MCF 10A (cell line): Measurements from ENCODE around the gene KNDC1. TPM values are rescaled to one million over a fixed set of nuclear protein-coding genes. Genes with fewer than 3 reads are reported as not detected.
A peak's percentile ranks its signal among the peaks of the same experiment; 100 is the strongest.

Experiments
- BruUV-seq: library from RNA; stranded (reverse); fragments of 400-500 nt; replicated peaks from 2 replicates; lab custom pipeline; 2021; lab: Mats Ljungman, UMichigan
- CTCF ChIA-PET: fragments of 300-600 bp; sonication (Branson Sonifier 250); formaldehyde crosslinking; extraction: SDS; loops from one replicate; lab custom pipeline; 2021; ENCODE audit warnings: antibody characterized with exemption, inconsistent platforms; lab: Yijun Ruan, JAX
- POLR2A ChIA-PET: fragments of 300-600, 350-650 bp; sonication (Branson Sonifier 250); formaldehyde crosslinking; extraction: SDS; loops from one replicate; lab custom pipeline; 2020; ENCODE audit warnings: antibody characterized with exemption, inconsistent platforms; lab: Yijun Ruan, JAX
- DNase-seq: peaks from one replicate; pipeline ENCODE4 v3.0.0-alpha.2; 2018; ENCODE audit not compliant: unreplicated experiment
- H3K27ac Mint-ChIP-seq: one replicate; pipeline ENCODE4 v1.8.0; 2022; ENCODE audit warnings: mild to moderate bottlenecking, low read depth, mixed read lengths; ENCODE audit not compliant: unreplicated experiment
- H3K27me3 Mint-ChIP-seq: one replicate; pipeline ENCODE4 v1.8.0; 2022; ENCODE audit warnings: mixed read lengths; ENCODE audit not compliant: insufficient read depth, unreplicated experiment
- H3K36me3 Mint-ChIP-seq: one replicate; pipeline ENCODE4 v1.8.0; 2022; ENCODE audit warnings: mild to moderate bottlenecking, moderate library complexity, mixed read lengths; ENCODE audit not compliant: insufficient read depth, unreplicated experiment
- H3K4me1 Mint-ChIP-seq: one replicate; pipeline ENCODE4 v1.8.0; 2022; ENCODE audit warnings: mixed read lengths; ENCODE audit not compliant: insufficient read depth, unreplicated experiment
- H3K4me3 Mint-ChIP-seq: one replicate; pipeline ENCODE4 v1.8.0; 2022; ENCODE audit warnings: mild to moderate bottlenecking, moderate library complexity, mixed read lengths; ENCODE audit not compliant: unreplicated experiment
- H3K9me3 Mint-ChIP-seq: one replicate; pipeline ENCODE4 v1.8.0; 2022; ENCODE audit warnings: mixed read lengths; ENCODE audit not compliant: unreplicated experiment
- CTCF ChIP-seq: fragments of 200-600 bp; IDR thresholded peaks from one replicate; pipeline ENCODE4 v1.8.0; 2022; ENCODE audit warnings: antibody characterized with exemption, mild to moderate bottlenecking; ENCODE audit not compliant: unreplicated experiment
- intact Hi-C: fragments of 100-400 bp; cut with micrococcal nuclease; formaldehyde crosslinking; loops from 2 replicates; pipeline ENCODE4 v1.14.1; 2022
- total RNA-seq: library from RNA; stranded (reverse); gene quantifications from 2 replicates; pipeline ENCODE4 v1.2.3, GENCODE V29; 2022

KNDC1 gene
- total RNA-seq, 1 experiment from 2014 or later, result 2.1 TPM

GRCh38 chr10:133239990-133240389, 80.0 kb downstream of the KNDC1 start:
- intact Hi-C loops, result no loop called here
- no peak for DNase-seq
- Mint-ChIP-seq H3K4me3 (no peak overlapping the region), H3K4me1 (peaks cover 7% of the 10 kb centered on the region), H3K27ac (no peak overlapping the region), H3K27me3 (peaks cover 9% of the 10 kb centered on the region), H3K36me3 (no peaks in the 10 kb centered on the region), H3K9me3 (no peaks in the 10 kb centered on the region)
- ChIA-PET POLR2A (no interaction called here), CTCF (interaction anchor here (1.2 kb wide), 1 partner anchor 18 kb away, joined by 3 read pairs; no protein-coding TSS in a partner anchor)
- no peak for TF ChIP-seq CTCF
- BruUV-seq, result no TSS peak

- Mint-ChIP-seq H3K27ac (no peak overlapping the region), H3K27me3 (peaks cover 9% of the 10 kb centered on the region), H3K4me3 (no peak overlapping the region), H3K9me3 (no peaks in the 10 kb centered on the region), H3K36me3 (no peaks in the 10 kb centered on the region), H3K4me1 (peaks cover 7% of the 10 kb centered on the region)
- ChIA-PET CTCF (interaction anchor here (1.0 kb wide), 1 partner anchor 17 kb away, joined by 3 read pairs; no protein-coding TSS in a partner anchor), POLR2A (no interaction called here)
- no TSS peak for BruUV-seq
- no peak for TF ChIP-seq CTCF
- intact Hi-C loops, result no loop called here
- DNase-seq, result no peak
Observed at GRCh38 chr10:133241501-133242205, 81.6 kb downstream of the KNDC1 start.

- intact Hi-C loops, result no loop called here
- POLR2A ChIA-PET, result no interaction called here
- Mint-ChIP-seq H3K9me3 (no peaks in the 10 kb centered on the region), H3K27ac (no peak overlapping the region), H3K4me1 (peaks cover 7% of the 10 kb centered on the region), H3K4me3 (no peak overlapping the region), H3K27me3 (peaks cover 9% of the 10 kb centered on the region), H3K36me3 (no peaks in the 10 kb centered on the region)
- CTCF ChIA-PET, result interaction anchor here (0.6 to 1.0 kb wide), 2 partner anchors 16 to 17 kb away, joined by 3 read pairs; no protein-coding TSS in a partner anchor
- peak; percentile 17 for DNase-seq
- BruUV-seq, result no TSS peak
- no peak for TF ChIP-seq CTCF
Observed at GRCh38 chr10:133242611-133243356, 82.8 kb downstream of the KNDC1 start.

GRCh38 chr10:133243593-133243992, 83.6 kb downstream of the KNDC1 start:
- no peak for DNase-seq
- no peaks in the 10 kb centered on the region for H3K9me3 Mint-ChIP-seq
- H3K27ac Mint-ChIP-seq, result no peak overlapping the region
- peaks cover 7% of the 10 kb centered on the region for H3K4me1 Mint-ChIP-seq
- ChIA-PET CTCF (no interaction called here), POLR2A (no interaction called here)
- TF ChIP-seq CTCF, result no peak
- H3K4me3 Mint-ChIP-seq, result no peak overlapping the region
- H3K27me3 Mint-ChIP-seq, result peaks cover 5% of the 10 kb centered on the region
- no peaks in the 10 kb centered on the region for H3K36me3 Mint-ChIP-seq
- no TSS peak for BruUV-seq
- intact Hi-C loops, result no loop called here
